MG63 (cell line): ENCODE data around the gene KDM5A. TPM values are rescaled to one million over a fixed set of nuclear protein-coding genes. Genes with fewer than 3 reads are reported as not detected.
"Not testable (repeated sequence)": the region's sequence is repeated elsewhere in the genome, so short reads cannot be mapped to it uniquely, and the experiment has no call there.

Experiments used
- DNase-seq: peaks from one replicate; pipeline ENCODE4 v3.0.0-alpha.2; 2020
- H3K27me3 ChIP-seq: fragments of 250-450 bp; sonication (Bioruptor Pico); 2 replicates; pipeline ENCODE4 v1.5.1; 2020; ENCODE audit warnings: mild to moderate bottlenecking, moderate library complexity
- H3K36me3 ChIP-seq: fragments of 250-450 bp; sonication (Bioruptor Pico); 2 replicates; pipeline ENCODE4 v1.5.1; 2020; ENCODE audit warnings: mild to moderate bottlenecking, moderate library complexity
- H3K4me3 ChIP-seq: fragments of 250-450 bp; sonication (Bioruptor Pico); 2 replicates; pipeline ENCODE4 v1.5.1; 2020; ENCODE audit warnings: mild to moderate bottlenecking, moderate library complexity
- H3K9me3 ChIP-seq: fragments of 250-450 bp; sonication (Bioruptor Pico); 2 replicates; pipeline ENCODE4 v1.5.1; 2020; ENCODE audit warnings: mild to moderate bottlenecking, moderate library complexity
- total RNA-seq: library from RNA; depleted of rRNA; stranded (reverse); fragments of >200 nt; shearing (Covaris generic); gene quantifications from 2 replicates; pipeline ENCODE4 v1.2.3, GENCODE V29; 2014; ENCODE audit warnings: low replicate concordance; rRNA removed

The KDM5A gene
- total RNA-seq, 1 experiment from 2014 or later, result 31.4 TPM

DNA sequence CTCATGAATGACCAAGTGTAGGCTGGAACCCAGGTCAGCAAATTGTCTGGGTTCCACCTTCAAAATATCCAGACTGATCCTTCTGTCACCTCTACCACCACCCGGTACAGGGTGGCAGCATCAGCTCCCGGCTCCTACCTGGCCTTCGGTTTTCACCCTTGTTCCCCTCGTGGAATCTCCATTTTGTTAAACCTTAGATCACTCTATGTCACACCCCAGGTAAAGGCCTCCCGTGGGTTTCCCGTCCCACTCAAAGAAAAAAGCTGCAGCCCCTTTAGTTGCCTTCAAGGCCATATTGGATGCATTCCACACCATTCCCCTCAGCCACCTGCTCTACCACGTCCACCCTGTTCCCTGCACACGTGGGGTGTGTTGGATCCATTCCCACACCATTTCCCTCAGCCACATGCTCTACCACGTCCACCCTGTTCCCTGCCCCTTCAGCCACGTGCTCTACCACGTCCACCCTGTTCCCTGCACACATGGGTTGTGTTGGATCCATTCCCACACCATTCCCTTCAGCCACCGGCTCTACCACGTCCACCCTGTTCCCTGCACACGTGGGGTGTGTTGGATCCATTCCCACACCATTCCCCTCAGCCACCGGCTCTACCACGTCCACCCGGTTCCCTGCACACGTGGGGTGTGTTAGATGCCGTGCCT, 150.3 kb downstream of the KDM5A start:
- DNase-seq, result no peak
- no peaks in the 10 kb centered on the region for H3K36me3 ChIP-seq
- H3K27me3 ChIP-seq, result peaks cover 2% of the 10 kb centered on the region; the same call in 1 of the 2 replicates
- peaks cover 10% of the 10 kb centered on the region for H3K9me3 ChIP-seq
- H3K4me3 ChIP-seq, result no peak overlapping the region

- H3K27me3 ChIP-seq, result no peaks in the 10 kb centered on the region; the same call in 1 of the 2 replicates
Measured at GRCh38 chr12:238116-238515, 151.0 kb downstream of the KDM5A start.

DNA sequence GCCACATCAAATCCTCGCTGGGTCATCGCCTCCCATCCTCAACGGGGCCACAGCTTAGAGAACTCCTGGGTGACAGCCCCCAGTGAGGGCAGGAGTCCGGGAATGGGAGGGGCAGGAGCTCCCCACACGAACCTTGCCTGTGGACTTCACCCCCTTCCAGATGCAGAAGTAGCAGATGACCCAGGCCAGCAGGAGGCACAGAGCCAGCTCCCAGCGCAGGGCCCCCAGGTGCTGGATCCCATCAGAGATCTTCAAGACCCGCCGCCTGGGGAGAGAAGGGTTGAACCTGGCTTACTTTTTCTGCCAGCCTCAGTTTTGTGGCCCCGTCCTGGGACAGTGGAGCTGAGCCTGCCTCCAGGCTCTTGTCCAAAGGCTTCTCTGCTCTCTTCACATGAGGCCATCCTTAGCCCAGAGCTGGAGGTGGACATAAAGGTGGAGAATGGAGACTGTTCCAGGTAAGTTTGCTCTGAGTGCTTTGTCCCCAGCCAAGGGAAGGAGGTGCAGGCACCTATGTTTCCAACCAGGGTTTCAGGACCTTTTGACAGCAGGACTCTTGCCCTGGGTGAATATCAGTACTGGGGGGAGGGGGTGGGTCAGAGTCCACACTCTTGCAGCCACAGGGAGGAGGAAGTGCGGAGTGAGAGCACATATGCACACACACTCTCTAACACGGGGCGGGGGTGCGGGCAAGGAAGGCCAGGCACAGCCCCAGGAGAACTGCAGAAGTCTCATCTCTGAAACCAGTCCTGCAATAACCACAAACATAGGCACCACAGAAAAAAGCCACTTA, 151.9 kb downstream of the KDM5A start:
- no peak for DNase-seq
- Histone ChIP-seq H3K36me3 (no peaks in the 10 kb centered on the region), H3K9me3 (peaks cover 10% of the 10 kb centered on the region), H3K27me3 (no peaks in the 10 kb centered on the region; the same call in 1 of the 2 replicates), H3K4me3 (no peak overlapping the region)

More at GRCh38 chr12:238116-238515, 151.0 kb downstream of the KDM5A start:
- Histone ChIP-seq H3K36me3 (no peaks in the 10 kb centered on the region), H3K4me3 (no peak overlapping the region), H3K9me3 (peaks cover 10% of the 10 kb centered on the region)
- DNase-seq, result no peak

DNA sequence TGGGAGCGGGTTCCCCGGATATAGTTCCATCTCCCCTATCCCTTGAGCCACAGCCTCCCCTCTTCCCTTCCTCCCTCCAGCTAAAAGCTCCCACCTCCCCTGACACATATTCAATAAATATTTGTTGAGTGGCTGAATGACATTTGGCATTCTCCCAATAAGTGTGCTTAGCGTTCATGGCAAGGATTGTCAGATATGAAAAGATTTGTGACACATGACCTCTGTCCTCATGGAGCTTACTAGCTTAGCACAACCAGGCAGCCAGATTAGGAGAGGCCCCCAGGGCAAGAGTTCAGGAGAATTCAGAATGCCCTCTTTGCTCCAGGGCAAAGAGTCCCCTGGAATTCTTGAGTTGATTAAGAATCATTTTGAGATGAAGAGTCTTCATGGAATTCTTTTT, 152.7 kb downstream of the KDM5A start:
- no peak overlapping the region for H3K4me3 ChIP-seq
- no peaks in the 10 kb centered on the region for H3K36me3 ChIP-seq
- no peaks in the 10 kb centered on the region for H3K27me3 ChIP-seq
- peaks cover 10% of the 10 kb centered on the region for H3K9me3 ChIP-seq
- DNase-seq, result no peak

DNA sequence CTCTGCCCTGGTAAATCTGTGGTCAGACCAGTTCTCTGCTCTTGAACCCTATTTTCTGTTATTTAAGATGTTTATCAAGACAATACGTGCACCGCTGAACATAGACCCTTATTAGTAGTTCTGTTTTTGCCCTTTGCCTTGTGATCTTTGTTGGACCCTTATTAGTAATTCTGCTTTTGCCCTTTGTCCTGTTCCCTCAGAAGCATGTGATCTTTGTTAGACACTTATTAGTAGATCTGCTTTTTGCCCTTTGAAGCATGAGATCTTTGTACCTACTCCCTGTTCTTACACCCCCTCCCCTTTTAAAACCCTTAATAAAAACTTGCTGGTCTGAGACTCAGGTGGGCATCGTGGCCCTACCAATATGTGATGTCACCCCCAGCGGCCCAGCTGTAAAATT, 153.2 kb downstream of the KDM5A start:
- DNase-seq, H3K9me3 ChIP-seq, H3K4me3 ChIP-seq, H3K36me3 ChIP-seq, H3K27me3 ChIP-seq: not testable (repeated sequence)

GRCh38 chr12:234891-235415, 154.2 kb downstream of the KDM5A start:
- Histone ChIP-seq H3K9me3 (peaks cover 10% of the 10 kb centered on the region), H3K27me3 (peaks cover 2% of the 10 kb centered on the region; the same call in 1 of the 2 replicates), H3K36me3 (no peaks in the 10 kb centered on the region), H3K4me3 (no peak overlapping the region)
- DNase-seq, result no peak

- Histone ChIP-seq H3K9me3 (peaks cover 10% of the 10 kb centered on the region), H3K36me3 (no peaks in the 10 kb centered on the region), H3K27me3 (peaks cover 2% of the 10 kb centered on the region; the same call in 1 of the 2 replicates), H3K4me3 (no peak overlapping the region)
- no peak for DNase-seq
Measured at GRCh38 chr12:234019-234418, 155.1 kb downstream of the KDM5A start.

GRCh38 chr12:233615-233968, 155.5 kb downstream of the KDM5A start:
- H3K27me3 ChIP-seq, result peaks cover 2% of the 10 kb centered on the region; the same call in 1 of the 2 replicates
- H3K9me3 ChIP-seq, result peaks cover 10% of the 10 kb centered on the region
- H3K36me3 ChIP-seq, result no peaks in the 10 kb centered on the region
- DNase-seq, result no peak
- no peak overlapping the region for H3K4me3 ChIP-seq

DNA sequence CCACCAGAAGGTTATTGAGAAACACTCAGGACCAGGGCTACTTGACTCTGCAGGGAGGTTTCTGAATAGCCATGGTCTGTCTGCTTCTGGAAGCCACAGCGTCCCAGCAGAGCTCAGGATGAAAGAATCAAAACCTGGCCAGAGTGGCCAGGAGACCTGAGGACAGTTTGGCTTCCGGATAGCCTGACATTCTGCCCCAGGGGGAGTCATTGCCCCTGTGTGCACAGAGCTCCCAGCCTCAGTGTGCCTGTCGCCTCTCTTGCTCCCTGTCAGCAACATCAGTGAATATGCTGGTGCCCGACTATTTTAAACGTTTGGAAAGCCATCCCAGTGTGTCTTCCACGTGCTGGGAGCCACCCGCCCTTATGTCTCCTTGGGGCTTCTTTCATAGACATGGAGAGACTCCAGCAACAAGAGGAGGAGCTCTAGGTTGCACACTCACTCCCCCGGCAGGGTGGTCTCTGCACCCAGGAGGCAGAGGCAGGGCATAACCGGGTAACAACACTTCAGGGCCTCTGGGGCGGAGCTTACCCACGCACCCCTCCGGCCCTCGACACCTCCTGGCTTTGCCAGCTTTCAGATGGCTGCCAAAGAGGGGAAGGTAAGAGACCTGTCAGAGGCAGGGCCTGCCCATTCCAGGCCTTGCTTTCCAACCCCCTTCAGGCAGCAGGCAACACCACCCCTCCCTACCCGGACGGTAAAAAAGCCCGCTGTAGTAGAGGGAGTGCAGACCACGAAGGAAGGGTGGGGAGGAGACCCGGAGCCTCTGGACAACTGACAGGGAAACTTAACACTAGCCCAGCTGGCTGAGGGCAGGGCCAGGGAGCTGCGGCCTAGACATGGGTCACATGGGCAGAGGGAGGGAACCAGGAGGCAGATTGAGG, 156.1 kb downstream of the KDM5A start:
- Histone ChIP-seq H3K9me3 (peaks cover 10% of the 10 kb centered on the region), H3K4me3 (no peak overlapping the region), H3K27me3 (peaks cover 2% of the 10 kb centered on the region; the same call in 1 of the 2 replicates), H3K36me3 (no peaks in the 10 kb centered on the region)
- no peak for DNase-seq

DNA sequence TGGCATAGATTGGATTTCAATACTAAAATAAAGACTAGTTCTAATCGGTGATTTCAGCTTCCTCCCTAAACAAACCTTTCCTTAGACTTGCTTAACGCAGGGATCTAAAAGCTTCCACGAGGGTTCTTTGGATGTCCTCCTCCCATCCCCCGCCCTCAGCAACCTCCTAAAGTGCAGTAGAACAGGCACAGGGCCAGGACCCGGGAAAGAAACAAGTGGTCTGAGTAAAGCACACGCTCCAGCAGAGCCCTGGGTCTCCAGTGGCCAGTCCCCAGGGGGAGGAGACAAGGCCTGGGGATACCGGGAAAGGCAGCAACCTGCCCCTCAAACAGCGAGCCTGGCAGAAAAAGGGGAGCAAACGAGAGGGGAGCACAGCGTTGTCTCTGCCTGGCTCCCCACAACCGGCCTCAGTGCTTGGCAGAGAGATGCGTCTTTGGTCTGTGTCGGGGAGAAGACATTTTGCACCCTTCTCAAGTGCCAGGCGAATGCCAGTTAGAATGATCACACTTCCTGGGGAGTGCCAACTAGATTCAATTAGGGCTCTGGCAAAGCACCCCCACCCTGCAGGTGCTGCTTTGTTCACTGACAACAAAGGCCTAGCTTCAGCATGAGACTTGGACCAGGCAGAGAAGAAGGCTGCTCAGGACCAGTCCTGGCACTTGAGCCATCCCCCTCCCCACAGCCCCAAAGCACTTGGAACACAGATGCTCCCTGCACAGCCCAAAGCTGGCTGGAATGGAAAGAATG, 158.0 kb downstream of the KDM5A start:
- Histone ChIP-seq H3K27me3 (peaks cover 4% of the 10 kb centered on the region; the same call in 1 of the 2 replicates), H3K4me3 (no peak overlapping the region), H3K36me3 (no peaks in the 10 kb centered on the region), H3K9me3 (peaks cover 4% of the 10 kb centered on the region; the same call in 1 of the 2 replicates)
- no peak for DNase-seq

Other genes with a start within 250 kb of the KDM5A start
- not detected in 2 replicates for gene SLC6A12, start 175.2 kb downstream of the KDM5A start, total RNA-seq
- gene SLC6A13, start 126.5 kb downstream of the KDM5A start, total RNA-seq, result not detected in 2 replicates
- 19.6 and 29.0 TPM in 2 replicates for gene CCDC77, start 12.3 kb upstream of the KDM5A start, total RNA-seq
- gene B4GALNT3, start 70.6 kb upstream of the KDM5A start, total RNA-seq, result 0.30 and 0.54 TPM in 2 replicates